HFFc6 (cell line): ENCODE measurements around the gene SPEM3. TPM values are rescaled to one million over a fixed set of nuclear protein-coding genes. Genes with fewer than 3 reads are reported as not detected.
A peak's percentile ranks its signal among the peaks of the same experiment; 100 is the strongest.

Source experiments
- DNase-seq: peaks from one replicate; pipeline ENCODE4 v3.0.0-alpha.2; 2018
- H3K27ac Mint-ChIP-seq: 2 replicates; pipeline ENCODE4 v1.8.0; 2020; ENCODE audit warnings: mild to moderate bottlenecking, mixed read lengths
- H3K27me3 Mint-ChIP-seq: 2 replicates; pipeline ENCODE4 v1.8.0; 2021; ENCODE audit warnings: mild to moderate bottlenecking, moderate library complexity, mixed read lengths; ENCODE audit not compliant: insufficient read depth
- H3K36me3 Mint-ChIP-seq: 2 replicates; pipeline ENCODE4 v1.8.0; 2021; ENCODE audit warnings: low read depth, mixed read lengths
- H3K4me1 Mint-ChIP-seq: 2 replicates; pipeline ENCODE4 v1.8.0; 2020; ENCODE audit warnings: low read depth, mixed read lengths
- H3K4me3 Mint-ChIP-seq: 2 replicates; pipeline ENCODE4 v1.8.0; 2020; ENCODE audit warnings: mild to moderate bottlenecking, moderate library complexity, mixed read lengths
- H3K9me3 Mint-ChIP-seq: 2 replicates; pipeline ENCODE4 v1.8.0; 2020; ENCODE audit warnings: mild to moderate bottlenecking, mixed read lengths
- total RNA-seq, 6 experiments: library from RNA; stranded (reverse); fragmentation: NEBNext Ultra II Directional; extraction: Animal tissue kit (Norgen Biotek cat#: 25700); gene quantifications; 2 replicates in 1 of 6; 3 replicates in 5 of 6; pipeline ENCODE4 v1.2.3, GENCODE V29; 2021
- TF ChIP-seq, protein P1 (sequence below): fragments of 200-600 bp; sonication (generic); IDR thresholded peaks from 2 replicates; pipeline ENCODE4 v1.5.0; 2021; ENCODE audit warnings: antibody characterized with exemption, mild to moderate bottlenecking

Gene SPEM3
- total RNA-seq, 6 experiments from 2014 or later, result not detected

DNA sequence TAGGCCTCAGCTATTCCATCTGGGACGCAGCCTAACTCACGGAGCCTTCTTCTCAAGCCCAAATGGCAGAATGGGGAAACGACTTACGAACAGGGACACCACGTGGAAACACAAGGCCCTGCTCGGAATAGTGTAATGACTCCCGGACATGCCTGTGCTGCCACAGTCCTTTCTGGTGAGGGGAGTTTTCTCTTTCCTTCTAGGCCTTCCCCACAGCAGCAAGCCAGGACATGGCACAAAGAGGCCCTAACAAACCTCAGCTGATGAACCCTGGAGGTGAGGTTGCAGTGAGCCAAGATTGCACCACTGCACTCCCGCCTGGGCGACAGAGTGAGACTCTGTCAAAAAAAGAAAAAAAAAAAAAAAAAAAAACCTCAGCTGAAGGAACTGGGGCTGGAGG, 35.4 kb downstream of the SPEM3 start:
- peaks cover 2% of the 10 kb centered on the region; the same call in 1 of the 2 replicates for H3K27me3 Mint-ChIP-seq
- H3K4me1 Mint-ChIP-seq, result peaks cover 11% of the 10 kb centered on the region
- H3K36me3 Mint-ChIP-seq, result peaks cover 16% of the 10 kb centered on the region
- H3K27ac Mint-ChIP-seq, result no peak overlapping the region
- H3K4me3 Mint-ChIP-seq, result no peak overlapping the region
- no peaks in the 10 kb centered on the region for H3K9me3 Mint-ChIP-seq
- TF ChIP-seq, protein P1, sequence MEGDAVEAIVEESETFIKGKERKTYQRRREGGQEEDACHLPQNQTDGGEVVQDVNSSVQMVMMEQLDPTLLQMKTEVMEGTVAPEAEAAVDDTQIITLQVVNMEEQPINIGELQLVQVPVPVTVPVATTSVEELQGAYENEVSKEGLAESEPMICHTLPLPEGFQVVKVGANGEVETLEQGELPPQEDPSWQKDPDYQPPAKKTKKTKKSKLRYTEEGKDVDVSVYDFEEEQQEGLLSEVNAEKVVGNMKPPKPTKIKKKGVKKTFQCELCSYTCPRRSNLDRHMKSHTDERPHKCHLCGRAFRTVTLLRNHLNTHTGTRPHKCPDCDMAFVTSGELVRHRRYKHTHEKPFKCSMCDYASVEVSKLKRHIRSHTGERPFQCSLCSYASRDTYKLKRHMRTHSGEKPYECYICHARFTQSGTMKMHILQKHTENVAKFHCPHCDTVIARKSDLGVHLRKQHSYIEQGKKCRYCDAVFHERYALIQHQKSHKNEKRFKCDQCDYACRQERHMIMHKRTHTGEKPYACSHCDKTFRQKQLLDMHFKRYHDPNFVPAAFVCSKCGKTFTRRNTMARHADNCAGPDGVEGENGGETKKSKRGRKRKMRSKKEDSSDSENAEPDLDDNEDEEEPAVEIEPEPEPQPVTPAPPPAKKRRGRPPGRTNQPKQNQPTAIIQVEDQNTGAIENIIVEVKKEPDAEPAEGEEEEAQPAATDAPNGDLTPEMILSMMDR, result no peak
- DNase-seq, result no peak

DNA sequence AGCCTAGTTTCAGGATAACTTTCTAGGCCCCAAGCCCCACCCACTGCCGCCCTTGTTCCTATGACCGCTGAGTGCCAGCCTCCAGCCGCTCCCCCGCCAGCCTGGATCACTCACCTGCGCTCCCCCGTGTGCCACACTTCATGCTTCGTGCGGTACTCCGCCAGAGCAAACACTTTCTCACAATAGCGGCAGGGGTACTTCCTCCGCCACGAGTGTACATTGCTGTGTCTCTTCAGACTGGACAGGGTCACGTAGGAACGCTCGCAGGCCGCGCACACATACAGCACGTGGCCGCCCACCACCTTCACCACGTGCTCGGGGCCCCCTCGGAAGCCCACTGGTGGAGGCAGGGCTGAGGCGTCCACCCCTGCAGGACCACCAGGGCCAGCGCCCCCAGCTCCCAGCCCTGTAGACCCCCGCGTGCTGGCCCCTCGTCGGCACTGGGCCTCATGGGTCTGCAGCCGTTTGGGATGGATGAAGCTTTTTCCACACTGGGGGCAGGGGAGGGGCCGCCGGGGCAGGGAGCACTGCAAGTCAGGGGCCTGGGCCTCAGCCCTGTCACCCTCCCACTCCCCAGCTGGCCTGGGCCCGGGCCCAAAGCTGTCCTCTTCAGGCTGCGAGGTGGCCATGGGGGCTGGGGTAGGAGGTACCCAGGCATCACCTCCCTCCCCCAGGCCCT, 37.1 kb downstream of the SPEM3 start:
- Mint-ChIP-seq H3K4me3 (no peak overlapping the region; the same call in 1 of the 2 replicates), H3K4me1 (peaks cover 11% of the 10 kb centered on the region), H3K9me3 (no peaks in the 10 kb centered on the region), H3K36me3 (peaks cover 10% of the 10 kb centered on the region; the same call in 1 of the 2 replicates), H3K27ac (no peak overlapping the region), H3K27me3 (peaks cover 2% of the 10 kb centered on the region; the same call in 1 of the 2 replicates)
- TF ChIP-seq, protein P1, result no peak
- DNase-seq, result no peak

DNA sequence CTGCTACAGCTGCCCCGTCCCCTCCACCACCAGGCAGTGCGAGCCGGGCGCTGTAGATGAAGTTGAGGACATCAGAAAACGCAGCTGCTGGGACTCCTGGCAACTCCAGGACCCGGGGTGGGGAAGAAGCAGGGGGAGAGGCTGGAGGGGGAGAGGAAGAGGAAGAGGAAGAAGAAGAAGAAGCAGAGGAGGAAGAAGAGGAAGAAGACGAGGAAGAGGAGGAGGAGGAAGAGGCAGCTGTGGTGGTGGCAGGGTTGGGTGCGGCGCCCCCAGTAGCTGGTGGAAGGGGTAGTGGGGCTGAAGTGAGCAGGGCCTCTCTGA, 37.6 kb downstream of the SPEM3 start:
- TF ChIP-seq, protein P1, result no peak
- Mint-ChIP-seq H3K4me1 (peaks cover 11% of the 10 kb centered on the region), H3K9me3 (no peaks in the 10 kb centered on the region), H3K4me3 (no peak overlapping the region), H3K27me3 (peaks cover 2% of the 10 kb centered on the region; the same call in 1 of the 2 replicates), H3K27ac (peak overlapping the region; percentile 69; the same call in 1 of the 2 replicates), H3K36me3 (peaks cover 6% of the 10 kb centered on the region; the same call in 1 of the 2 replicates)
- no peak for DNase-seq

- Mint-ChIP-seq H3K4me1 (peaks cover 11% of the 10 kb centered on the region), H3K9me3 (no peaks in the 10 kb centered on the region), H3K36me3 (peaks cover 4% of the 10 kb centered on the region; the same call in 1 of the 2 replicates), H3K4me3 (no peak overlapping the region; the same call in 1 of the 2 replicates), H3K27ac (peak overlapping the region; percentile 69), H3K27me3 (peaks cover 2% of the 10 kb centered on the region)
- TF ChIP-seq, protein P1, result no peak
- peak; percentile 53 for DNase-seq
Observed at GRCh38 chr17:7466639-7467341, 38.1 kb downstream of the SPEM3 start.

GRCh38 chr17:7467498-7467897, 38.8 kb downstream of the SPEM3 start:
- Mint-ChIP-seq H3K9me3 (no peaks in the 10 kb centered on the region), H3K4me3 (no peak overlapping the region)
- TF ChIP-seq, protein P1, result no peak

More at GRCh38 chr17:7467498-7467897, 38.8 kb downstream of the SPEM3 start:
- DNase-seq, result no peak
- Mint-ChIP-seq H3K27ac (no peak overlapping the region; the same call in 1 of the 2 replicates), H3K27me3 (peaks cover 2% of the 10 kb centered on the region), H3K4me1 (peaks cover 11% of the 10 kb centered on the region), H3K36me3 (peaks cover 4% of the 10 kb centered on the region; the same call in 1 of the 2 replicates)
